Sigmoid colon (tissue), 7 donors: ENCODE results near the gene IL9R. TPM values are rescaled to one million over a fixed set of nuclear protein-coding genes. Genes with fewer than 3 reads are reported as not detected.
A peak's percentile ranks its signal among the peaks of the same experiment; 100 is the strongest.
"Not testable (repeated sequence)": the region's sequence is repeated elsewhere in the genome, so short reads cannot be mapped to it uniquely, and the experiment has no call there.

Source experiments
- DNase-seq: peaks from one replicate; pipeline ENCODE4 v3.0.0-alpha.2; 2019
- H3K27ac ChIP-seq, 4 donors: fragments of 200-600 bp; sonication (generic); one replicate each; pipeline ENCODE4 v1.5.1; 2016 to 2019; ENCODE audit warnings: mild to moderate bottlenecking in 1 of 4
- H3K27me3 ChIP-seq, 3 donors: fragments of 200-600 bp; sonication (generic); one replicate each; pipeline ENCODE4 v1.5.1; 2019; ENCODE audit warnings: mild to moderate bottlenecking in 1 of 3
- H3K36me3 ChIP-seq, 4 donors: fragments of 200-600 bp; sonication (generic); one replicate each; pipeline ENCODE4 v1.5.1; 2016 to 2019
- H3K4me1 ChIP-seq, 4 donors: fragments of 200-600 bp; sonication (generic); one replicate each; pipeline ENCODE4 v1.5.1; 2017 to 2019
- H3K4me3 ChIP-seq, 4 donors: fragments of 200-600 bp; sonication (generic); one replicate each; pipeline ENCODE4 v1.5.1; 2017 to 2019; ENCODE audit warnings: mild to moderate bottlenecking in 2 of 4, moderate library complexity in 1 of 4
- H3K9me3 ChIP-seq, 4 donors: fragments of 200-600 bp in 3 of 4; sonication (generic) in 3 of 4; one replicate each; pipeline versions ENCODE4 v1.5.1 to v1.6.1; 2013 to 2019
- WGBS, 2 donors: extraction: QIAGEN DNeasy Blood & Tissue Kit; methylation state at CpG; one replicate each; pipeline ENCODE4 v1.1.7; 2013; 5-methylcytosine and 5-hydroxymethylcytosine counted together
- intact Hi-C: fragments of 100-400 bp; cut with DNase I; formaldehyde crosslinking; loops from one replicate; pipeline ENCODE4 v1.15.1; 2023
- polyA plus RNA-seq, 3 donors: library from polyadenylated mRNA; stranded (reverse); fragments of 200-250 nt; gene quantifications; one replicate each; pipeline ENCODE4 v1.2.3, GENCODE V29; 2013
- total RNA-seq, 4 donors: library from RNA; depleted of rRNA; stranded (reverse); fragments of >200 nt; gene quantifications; one replicate each; pipeline ENCODE4 v1.1.0, GENCODE V29; 2016
- donor health status: healthy with polysubstance abuse.
- donor health status: Bipolar disorder and iron deficiency.
- donor health status: healthy.

Gene IL9R
- total and polyA plus RNA-seq, 7 donors: 0.16 to 1.1 TPM; not detected in 5

- intact Hi-C loops, H3K27me3 ChIP-seq, H3K9me3 ChIP-seq, DNase-seq, H3K27ac ChIP-seq, H3K4me3 ChIP-seq, H3K36me3 ChIP-seq, H3K4me1 ChIP-seq: not testable (repeated sequence)
- 74 to 87% methylated on average over 5 of the region's 5 CpGs for WGBS, 2 donors
Measured at GRCh38 chrX:156019846-156020245, 22.4 kb downstream of the IL9R start.

- H3K36me3 ChIP-seq: not testable (repeated sequence)
- DNase-seq: peak; percentile 73
Measured at GRCh38 chrX:156023002-156023401, 25.5 kb downstream of the IL9R start.

GRCh38 chrX:156024949-156025492 is 27.5 kb downstream of the IL9R start:
- H3K36me3 ChIP-seq, H3K9me3 ChIP-seq, H3K27ac ChIP-seq, H3K4me3 ChIP-seq, intact Hi-C loops, H3K27me3 ChIP-seq, H3K4me1 ChIP-seq: not testable (repeated sequence)
- DNase-seq: peak; percentile 62
- WGBS, 2 donors: 80 to 87% methylated on average over 13 of the region's 17 CpGs

More at GRCh38 chrX:156023002-156023401, 25.5 kb downstream of the IL9R start:
- H3K27me3 ChIP-seq, H3K4me3 ChIP-seq, H3K4me1 ChIP-seq, H3K9me3 ChIP-seq, H3K27ac ChIP-seq, intact Hi-C loops: not testable (repeated sequence)
- WGBS, 2 donors: 77 to 79% methylated on average over 8 to 9 of the region's 9 CpGs

GRCh38 chrX:156028653-156029237 is 31.2 kb downstream of the IL9R start:
- H3K27ac ChIP-seq, H3K9me3 ChIP-seq, H3K27me3 ChIP-seq, intact Hi-C loops, H3K36me3 ChIP-seq, H3K4me3 ChIP-seq, DNase-seq, H3K4me1 ChIP-seq: not testable (repeated sequence)
- 57 to 94% methylated on average over 12 to 22 of the region's 73 CpGs for WGBS, 2 donors

GRCh38 chrX:156029296-156029695 is 31.8 kb downstream of the IL9R start:
- H3K27ac ChIP-seq, intact Hi-C loops, H3K4me3 ChIP-seq, DNase-seq, H3K9me3 ChIP-seq, H3K36me3 ChIP-seq, H3K27me3 ChIP-seq, H3K4me1 ChIP-seq: not testable (repeated sequence)
- WGBS, 2 donors: 88 to 95% methylated on average over 33 to 40 of the region's 46 CpGs

GRCh38 chrX:156029707-156030442 is 32.4 kb downstream of the IL9R start:
- H3K36me3 ChIP-seq, H3K27me3 ChIP-seq, H3K4me3 ChIP-seq, H3K4me1 ChIP-seq, H3K9me3 ChIP-seq, DNase-seq, H3K27ac ChIP-seq, intact Hi-C loops: not testable (repeated sequence)
- WGBS, 2 donors: 79 to 86% methylated on average over 3 to 7 of the region's 9 CpGs

- intact Hi-C loops, H3K27ac ChIP-seq, H3K9me3 ChIP-seq, H3K36me3 ChIP-seq, H3K4me1 ChIP-seq, DNase-seq, H3K27me3 ChIP-seq, H3K4me3 ChIP-seq: not testable (repeated sequence)
Measured at GRCh38 chrX:156030474-156030873, 33.0 kb downstream of the IL9R start.

Other genes with a start within 250 kb of the IL9R start
- gene VAMP7, start 116.4 kb upstream of the IL9R start, total RNA-seq: 10 to 100 TPM; 31.7 to 40.3 (median 33.3) TPM
- gene VAMP7, start 116.4 kb upstream of the IL9R start, polyA plus RNA-seq: 10 to 100 TPM; 25.8 to 39.8 (median 36.0) TPM